Keratinocyte (primary cell): Measurements from ENCODE around the gene ARHGAP10. TPM values are rescaled to one million over a fixed set of nuclear protein-coding genes. Genes with fewer than 3 reads are reported as not detected.

ENCODE experiments used
- DNase-seq: peaks from one replicate; pipeline ENCODE4 v3.0.0-alpha.2; 2011; ENCODE audit warnings: low read depth, missing footprints, low spot score
- FAIRE-seq: peaks from 2 replicates; lab custom pipeline; 2011; peaks lifted over from hg19 to GRCh38; lab: Jason Lieb, UNC
- H2AFZ ChIP-seq: 2 replicates; pipeline ENCODE4 v1.6.0; 2012; ENCODE audit warnings: low read length, control low read depth, inconsistent platforms; ENCODE audit not compliant: control insufficient read depth
- H3K27ac ChIP-seq: 2 replicates; pipeline ENCODE4 v1.5.1; 2011; ENCODE audit warnings: low read length; ENCODE audit not compliant: control insufficient read depth, insufficient read depth
- H3K27me3 ChIP-seq: 3 replicates; pipeline ENCODE4 v1.6.0; 2011; ENCODE audit warnings: low read length; ENCODE audit not compliant: control insufficient read depth, insufficient read depth; ENCODE audit errors: extremely low read depth
- H3K36me3 ChIP-seq, 2 experiments: 2 replicates in 1 of 2; 3 replicates in 1 of 2; pipeline ENCODE4 v1.5.1; 2011; ENCODE audit warnings: low read length in 2 of 2, mild to moderate bottlenecking in 1 of 2; ENCODE audit not compliant: control insufficient read depth in 2 of 2, insufficient read depth in 2 of 2; ENCODE audit errors: extremely low read depth in 1 of 2
- H3K4me1 ChIP-seq: 3 replicates; pipeline ENCODE4 v1.5.1; 2011; ENCODE audit warnings: low read length; ENCODE audit not compliant: control insufficient read depth, insufficient read depth; ENCODE audit errors: extremely low read depth
- H3K4me2 ChIP-seq: 3 replicates; pipeline ENCODE4 v1.6.0; 2011; ENCODE audit warnings: low read depth, low read length; ENCODE audit not compliant: control insufficient read depth, insufficient read depth; ENCODE audit errors: extremely low read depth
- H3K4me3 ChIP-seq, 3 experiments: fragments of 200-600 bp in 1 of 3; sonication (generic) in 1 of 3; 2 replicates in 2 of 3; 3 replicates in 1 of 3; pipeline ENCODE4 v1.5.1; 2011 to 2016; ENCODE audit warnings: low read length in 3 of 3, mild to moderate bottlenecking in 3 of 3, control low read depth in 2 of 3, inconsistent platforms in 1 of 3, low read depth in 1 of 3, mixed read lengths in 1 of 3, mixed run types in 1 of 3, moderate library complexity in 1 of 3; ENCODE audit not compliant: control insufficient read depth in 2 of 3, insufficient read depth in 2 of 3; ENCODE audit errors: extremely low read depth in 1 of 3
- H3K79me2 ChIP-seq: 2 replicates; pipeline ENCODE4 v1.6.0; 2012; ENCODE audit warnings: low read length; ENCODE audit not compliant: control insufficient read depth, insufficient read depth
- H3K9ac ChIP-seq: 3 replicates; pipeline ENCODE4 v1.6.0; 2011; ENCODE audit warnings: low read length; ENCODE audit not compliant: control insufficient read depth, insufficient read depth; ENCODE audit errors: extremely low read depth
- H3K9me1 ChIP-seq: 3 replicates; pipeline ENCODE4 v1.6.0; 2011; ENCODE audit warnings: low read length; ENCODE audit not compliant: control insufficient read depth, insufficient read depth; ENCODE audit errors: extremely low read depth
- H3K9me3 ChIP-seq: 2 replicates; pipeline ENCODE4 v1.5.1; 2012; ENCODE audit warnings: low read depth, low read length; ENCODE audit not compliant: control insufficient read depth
- H4K20me1 ChIP-seq: 3 replicates; pipeline ENCODE4 v1.6.0; 2011; ENCODE audit warnings: low read length; ENCODE audit not compliant: control insufficient read depth, insufficient read depth; ENCODE audit errors: extremely low read depth
- CTCF ChIP-seq, 3 experiments: IDR thresholded peaks in 1 of 3; conservative IDR thresholded peaks in 1 of 3; optimal IDR thresholded peaks in 1 of 3; 2 replicates in 2 of 3; 3 replicates in 1 of 3; pipeline versions ENCODE3 to v1.5.1; 2011; ENCODE audit warnings: low read length in 3 of 3, mild to moderate bottlenecking in 3 of 3, moderate library complexity in 2 of 3, control low read depth in 1 of 3, inconsistent platforms in 1 of 3; ENCODE audit not compliant: insufficient read depth in 2 of 3; ENCODE audit errors: extremely low read depth in 1 of 3
- EZH2 ChIP-seq: IDR thresholded peaks from one replicate; pipeline ENCODE4 v1.6.1; 2012; ENCODE audit warnings: inconsistent platforms, mild to moderate bottlenecking, low read length, moderate library complexity
- dilution Hi-C: fragments of 300-500 bp; cut with MboI; formaldehyde crosslinking; loops from one replicate; pipeline ENCODE4 v1.7.0; 2020; ENCODE audit warnings: low sequenced_read_pairs; ENCODE audit not compliant: extremely low pct_ligation_motif_present
- polyA plus RNA-seq, 5 experiments: library from polyadenylated mRNA; depleted of rRNA in 3 of 5; stranded (reverse) in 3 of 5; stranded (forward) in 1 of 5; unstranded in 1 of 5; fragments of >200 nt; gene quantifications; 1 replicate in 1 of 5; 2 replicates in 3 of 5; 3 replicates in 1 of 5; pipeline versions ENCODE4 v1.2.1 to v1.2.3, GENCODE V29; 2011 to 2012; ENCODE audit warnings: missing spikeins in 2 of 5, low read depth in 1 of 5, low replicate concordance in 1 of 5

ARHGAP10 gene
- polyA plus RNA-seq, 1 donor (not counting 4 experiments of a cell fraction or from before 2014, with no cell fraction given): 18.7 TPM

GRCh38 chr4:147968641-147969040, 236.8 kb downstream of the ARHGAP10 start:
- H3K27ac ChIP-seq: no peak overlapping the region
- TF ChIP-seq EZH2 (no peak), CTCF (optimal IDR thresholded peaks at IDR 0.05 in 1 of 3, IDR thresholded peaks at IDR 0.05 in 1 of 3, conservative IDR thresholded peaks at IDR 0.05 in 1 of 3; ENCODE audit: extremely low read depth in 1 of 3, insufficient read depth in 2 of 3, low read length in 3 of 3) (no peak)
- no peaks in the 10 kb centered on the region for H3K9me1 ChIP-seq
- FAIRE-seq (no peak), DNase-seq (no peak)
- no peak overlapping the region for H3K9ac ChIP-seq
- H3K27me3 ChIP-seq: no peaks in the 10 kb centered on the region
- no peak overlapping the region for H2AFZ ChIP-seq
- peaks cover 0 to 6% of the 10 kb centered on the region in 2 experiments for H3K36me3 ChIP-seq
- H4K20me1 ChIP-seq: no peaks in the 10 kb centered on the region
- H3K4me1 ChIP-seq: no peaks in the 10 kb centered on the region
- H3K79me2 ChIP-seq: no peaks in the 10 kb centered on the region
- H3K9me3 ChIP-seq: no peaks in the 10 kb centered on the region
- dilution Hi-C loops: no loop called here
- no peak overlapping the region for H3K4me2 ChIP-seq
- H3K4me3 ChIP-seq: no peak overlapping the region

GRCh38 chr4:147969573-147970385, 237.9 kb downstream of the ARHGAP10 start:
- peaks cover 0 to 1% of the 10 kb centered on the region in 2 experiments for H3K36me3 ChIP-seq
- no peaks in the 10 kb centered on the region for H3K4me1 ChIP-seq
- dilution Hi-C loops: no loop called here
- no peaks in the 10 kb centered on the region for H3K27me3 ChIP-seq
- H3K9ac ChIP-seq: no peak overlapping the region
- H3K4me3 ChIP-seq: no peak overlapping the region
- TF ChIP-seq EZH2: no peak
- TF ChIP-seq CTCF (optimal IDR thresholded peaks at IDR 0.05 in 1 of 3, IDR thresholded peaks at IDR 0.05 in 1 of 3, conservative IDR thresholded peaks at IDR 0.05 in 1 of 3; ENCODE audit: extremely low read depth in 1 of 3, insufficient read depth in 2 of 3, low read length in 3 of 3): no peak
- H4K20me1 ChIP-seq: no peaks in the 10 kb centered on the region
- H3K79me2 ChIP-seq: no peaks in the 10 kb centered on the region
- no peak overlapping the region for H3K27ac ChIP-seq
- H3K9me1 ChIP-seq: no peaks in the 10 kb centered on the region
- FAIRE-seq: no peak
- H3K9me3 ChIP-seq: no peaks in the 10 kb centered on the region
- H3K4me2 ChIP-seq: no peak overlapping the region
- no peak for DNase-seq
- H2AFZ ChIP-seq: no peak overlapping the region
